Activated naive CD4-positive, alpha-beta T cell treated with anti-CD3 and anti-CD28 coated beads, Interleukin-2, amount 10 ng/mL, durations not matched to agents 7 days and 5 days (primary cell): Measurements from ENCODE around the gene RCAN3.
"Not testable (repeated sequence)": the region's sequence is repeated elsewhere in the genome, so short reads cannot be mapped to it uniquely, and the experiment has no call there.

ENCODE experiments used
- CTCF ChIA-PET: fragments of 350-600 bp; sonication (Branson Sonifier 250); formaldehyde crosslinking; loops from one replicate; lab custom pipeline; 2021; ENCODE audit warnings: antibody characterized with exemption; lab: Charles Lee
- DNase-seq: peaks from one replicate; pipeline ENCODE4 v3.0.0-alpha.2; 2020
- H3K27ac Mint-ChIP-seq: one replicate; pipeline ENCODE4 v1.8.0; 2021; ENCODE audit warnings: mild to moderate bottlenecking, moderate library complexity, mixed read lengths
- H3K27me3 Mint-ChIP-seq: one replicate; pipeline ENCODE4 v1.8.0; 2021; ENCODE audit warnings: mild to moderate bottlenecking, mixed read lengths
- H3K36me3 Mint-ChIP-seq: one replicate; pipeline ENCODE4 v1.8.0; 2021; ENCODE audit warnings: mixed read lengths
- H3K4me1 Mint-ChIP-seq: one replicate; pipeline ENCODE4 v1.8.0; 2021; ENCODE audit warnings: mixed read lengths
- H3K4me3 Mint-ChIP-seq: one replicate; pipeline ENCODE4 v1.8.0; 2021; ENCODE audit warnings: mild to moderate bottlenecking, moderate library complexity, mixed read lengths
- H3K9me3 Mint-ChIP-seq: one replicate; pipeline ENCODE4 v1.8.0; 2021; ENCODE audit warnings: mixed read lengths

The RCAN3 gene

DNA sequence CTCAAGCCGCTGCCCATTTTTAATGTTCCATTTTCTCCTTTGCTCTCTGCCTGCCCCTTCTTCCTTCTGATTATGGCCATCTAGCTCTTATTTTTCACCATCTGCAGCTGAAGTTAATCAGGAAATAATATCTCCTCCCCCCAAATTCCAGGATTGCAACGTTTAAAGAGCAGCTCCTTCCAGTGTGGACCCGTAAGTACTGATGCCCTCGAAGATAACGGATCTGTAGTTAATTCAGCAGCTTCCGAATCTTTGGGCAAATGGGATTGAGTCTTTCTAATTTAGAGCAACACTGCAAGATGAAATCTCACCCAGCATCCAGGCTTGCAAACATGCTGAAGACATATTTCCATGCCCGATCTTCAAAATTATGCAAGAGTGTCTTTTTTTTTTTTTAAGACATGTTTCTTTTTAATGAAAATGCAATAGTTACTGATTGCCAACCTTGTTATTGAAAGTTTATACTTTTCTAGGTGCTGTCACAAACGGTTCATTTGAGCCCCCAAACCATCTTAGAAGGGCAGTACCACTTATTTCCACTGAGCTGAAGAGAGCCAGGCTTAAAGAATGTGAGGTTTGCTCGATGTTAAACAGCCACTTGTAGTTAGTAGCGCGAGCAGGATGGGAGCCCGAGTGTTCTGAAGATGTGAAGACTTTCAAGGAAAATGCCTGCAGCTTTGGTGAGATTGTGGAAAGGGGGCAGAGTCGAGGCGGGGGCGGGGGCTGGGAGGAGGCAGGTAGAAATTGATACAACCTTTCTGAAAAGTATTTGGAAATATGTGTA, 10.9 kb upstream of the RCAN3 start:
- peaks cover 42% of the 10 kb centered on the region for H3K4me1 Mint-ChIP-seq
- peaks cover 4% of the 10 kb centered on the region for H3K9me3 Mint-ChIP-seq
- CTCF ChIA-PET = interaction anchor here (0.7 to 1.0 kb wide), 4 partner anchors 8 to 75 kb away, joined by 3 to 4 read pairs (median 3); no protein-coding TSS in a partner anchor
- no peak for DNase-seq
- H3K4me3 Mint-ChIP-seq = no peak overlapping the region
- no peak overlapping the region for H3K27ac Mint-ChIP-seq
- H3K36me3 Mint-ChIP-seq = peaks cover 20% of the 10 kb centered on the region
- H3K27me3 Mint-ChIP-seq = no peaks in the 10 kb centered on the region

DNA sequence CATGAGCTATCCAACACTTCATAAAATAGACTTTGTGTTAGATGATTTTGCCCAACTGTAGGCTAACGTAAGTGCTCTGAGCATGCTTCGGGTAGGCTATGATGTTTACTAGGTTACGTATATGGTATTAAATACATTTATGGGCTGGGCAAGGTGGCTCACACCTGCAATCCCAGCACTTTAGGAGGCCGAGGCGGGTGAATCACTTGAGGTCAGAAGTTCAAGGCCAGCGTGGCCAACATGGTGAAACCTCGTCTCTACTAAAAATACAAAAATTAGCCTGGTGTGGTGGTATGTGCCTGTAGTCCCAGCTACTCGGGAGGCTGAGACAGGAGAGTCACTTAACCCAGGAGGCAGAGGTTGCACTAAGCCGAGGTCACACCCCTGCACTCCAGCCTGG, 9.7 kb upstream of the RCAN3 start:
- H3K27ac Mint-ChIP-seq, H3K27me3 Mint-ChIP-seq, H3K4me3 Mint-ChIP-seq, DNase-seq, H3K9me3 Mint-ChIP-seq: not testable (repeated sequence)
- CTCF ChIA-PET = interaction anchor here (1.0 to 1.2 kb wide), 2 partner anchors 76 to 78 kb away, joined by 3 read pairs; no protein-coding TSS in a partner anchor
- peaks cover 31% of the 10 kb centered on the region for H3K4me1 Mint-ChIP-seq
- H3K36me3 Mint-ChIP-seq = peaks cover 20% of the 10 kb centered on the region

DNA sequence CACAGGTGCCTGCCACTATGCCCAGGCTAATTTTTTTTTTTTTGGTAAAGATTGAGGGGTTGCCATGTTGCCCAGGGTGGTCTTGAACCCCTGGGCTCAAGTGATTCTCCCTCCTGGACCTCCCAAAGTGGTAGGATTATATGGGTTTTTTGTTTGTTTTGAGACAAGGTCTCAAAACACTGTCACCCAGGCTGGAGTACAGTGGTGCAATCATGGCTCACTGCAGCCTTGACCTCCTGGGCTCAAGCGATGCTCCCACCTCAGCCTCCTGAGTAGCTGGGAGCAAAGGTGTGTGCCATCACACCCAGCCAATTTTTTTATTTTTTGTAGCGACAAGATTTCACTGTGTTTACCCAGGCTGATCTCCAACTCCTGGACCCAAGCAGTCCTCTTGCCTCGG, 8.9 kb upstream of the RCAN3 start:
- DNase-seq = no peak
- Mint-ChIP-seq H3K36me3 (peaks cover 16% of the 10 kb centered on the region), H3K4me3 (no peak overlapping the region), H3K4me1 (peaks cover 29% of the 10 kb centered on the region), H3K27ac (no peak overlapping the region), H3K27me3 (no peaks in the 10 kb centered on the region), H3K9me3 (peaks cover 2% of the 10 kb centered on the region)
- CTCF ChIA-PET = interaction anchor here (1.2 kb wide), 2 partner anchors 48 to 79 kb away, joined by 3 read pairs; no protein-coding TSS in a partner anchor

DNA sequence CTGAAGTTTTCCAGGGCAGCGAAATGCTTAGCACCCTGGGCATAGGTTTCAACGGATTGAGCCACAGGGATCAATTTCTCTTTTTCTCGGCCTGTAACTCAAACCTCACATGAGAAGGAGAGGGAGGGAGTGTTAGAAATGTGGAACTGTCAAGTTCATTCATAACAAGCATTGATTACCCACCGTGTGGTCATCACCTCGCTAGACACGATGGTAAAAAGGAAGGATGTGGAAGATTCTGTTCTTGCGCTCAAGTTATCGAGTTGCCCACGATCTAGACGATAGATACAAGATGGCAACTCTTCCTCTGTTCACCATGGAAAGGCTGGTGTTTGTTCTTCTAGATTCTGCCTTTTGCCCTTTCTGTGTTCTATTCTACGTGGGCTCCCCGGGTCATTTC, 4.0 kb upstream of the RCAN3 start:
- H3K4me1 Mint-ChIP-seq = peaks cover 38% of the 10 kb centered on the region
- no peak overlapping the region for H3K4me3 Mint-ChIP-seq
- H3K9me3 Mint-ChIP-seq = peaks cover 6% of the 10 kb centered on the region
- H3K27ac Mint-ChIP-seq = no peak overlapping the region
- H3K36me3 Mint-ChIP-seq = peaks cover 17% of the 10 kb centered on the region
- CTCF ChIA-PET = no interaction called here
- H3K27me3 Mint-ChIP-seq = no peaks in the 10 kb centered on the region
- no peak for DNase-seq

DNA sequence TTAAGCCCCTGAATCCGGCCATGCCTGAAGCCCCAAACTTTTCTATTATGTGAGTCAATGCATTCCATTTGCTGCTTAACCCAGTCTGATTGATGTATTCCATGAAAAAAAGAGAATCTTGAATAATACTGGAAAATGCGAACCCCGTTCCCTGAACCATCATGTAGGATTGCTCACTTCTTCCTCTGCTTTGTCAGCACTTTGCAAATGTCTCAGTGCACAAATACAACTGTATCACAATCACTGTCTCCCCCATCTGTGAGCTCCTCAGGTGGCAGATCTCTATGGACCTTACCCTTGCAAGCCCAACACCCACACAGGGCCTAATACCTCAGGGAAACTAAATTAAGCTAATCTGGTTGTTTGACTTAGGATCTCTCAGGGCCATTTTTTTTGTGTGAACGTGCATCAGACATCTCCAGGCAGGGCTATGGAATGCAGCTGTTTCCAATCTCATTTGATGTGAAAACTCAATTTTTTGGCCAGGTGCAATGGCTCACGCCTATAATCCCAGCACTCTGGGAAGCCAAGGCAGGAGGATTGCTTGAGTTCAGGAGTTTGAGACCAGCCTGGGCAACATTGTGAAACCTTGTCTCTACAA, 2.1 kb upstream of the RCAN3 start:
- Mint-ChIP-seq H3K27ac (peak overlapping the region; percentile 92), H3K4me3 (peak overlapping the region; percentile 72), H3K36me3 (peaks cover 33% of the 10 kb centered on the region), H3K9me3 (peaks cover 6% of the 10 kb centered on the region), H3K27me3 (no peaks in the 10 kb centered on the region), H3K4me1 (peaks cover 38% of the 10 kb centered on the region)
- DNase-seq = no peak
- CTCF ChIA-PET = interaction anchor here (0.7 to 3.6 kb wide), 5 partner anchors 14 to 87 kb away, joined by 3 to 27 read pairs (median 12); partner anchors contain the start of gene NIPAL3

DNA sequence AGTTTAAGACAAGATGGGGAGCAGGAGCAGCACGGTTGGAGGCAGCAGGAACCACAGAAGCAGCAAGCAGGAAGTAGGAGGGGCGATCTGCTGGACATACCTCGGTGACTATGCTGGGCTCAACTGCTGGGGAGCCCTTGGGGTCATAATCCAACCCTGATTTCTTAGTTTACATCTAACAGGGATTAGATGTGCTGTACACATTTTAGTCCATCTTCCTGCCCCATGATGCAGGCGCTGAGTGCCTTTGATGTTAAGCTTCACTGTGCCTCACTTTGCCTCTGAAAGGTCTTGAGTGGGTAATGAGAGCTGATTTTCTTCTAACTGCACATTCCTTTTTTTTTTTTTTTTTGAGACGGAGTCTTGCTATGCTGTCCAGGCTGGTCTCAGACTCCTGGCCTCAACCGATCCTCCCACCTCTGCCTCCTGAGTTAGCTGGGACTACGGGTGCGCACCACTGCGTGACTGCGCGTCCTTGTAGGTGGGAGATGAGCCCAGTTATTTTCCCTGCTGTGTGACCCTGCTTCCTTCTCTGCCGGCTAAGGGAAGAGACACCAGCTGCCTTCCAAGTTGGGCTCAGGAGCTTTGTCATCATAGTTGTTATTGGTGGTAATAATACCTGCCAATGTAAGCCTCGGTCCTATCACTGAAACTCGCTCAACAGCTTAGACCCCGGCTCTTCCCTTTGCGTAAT, 1.1 kb upstream of the RCAN3 start:
- DNase-seq = peak; percentile 71
- peaks cover 6% of the 10 kb centered on the region for H3K9me3 Mint-ChIP-seq
- H3K4me1 Mint-ChIP-seq = peaks cover 45% of the 10 kb centered on the region
- peak overlapping the region; percentile 72 for H3K4me3 Mint-ChIP-seq
- peaks cover 33% of the 10 kb centered on the region for H3K36me3 Mint-ChIP-seq
- peak overlapping the region; percentile 92 for H3K27ac Mint-ChIP-seq
- CTCF ChIA-PET = interaction anchor here (0.7 to 3.6 kb wide), 10 partner anchors 11 to 110 kb away, joined by 3 to 27 read pairs (median 6); partner anchors contain the start of gene NIPAL3
- no peaks in the 10 kb centered on the region for H3K27me3 Mint-ChIP-seq

DNA sequence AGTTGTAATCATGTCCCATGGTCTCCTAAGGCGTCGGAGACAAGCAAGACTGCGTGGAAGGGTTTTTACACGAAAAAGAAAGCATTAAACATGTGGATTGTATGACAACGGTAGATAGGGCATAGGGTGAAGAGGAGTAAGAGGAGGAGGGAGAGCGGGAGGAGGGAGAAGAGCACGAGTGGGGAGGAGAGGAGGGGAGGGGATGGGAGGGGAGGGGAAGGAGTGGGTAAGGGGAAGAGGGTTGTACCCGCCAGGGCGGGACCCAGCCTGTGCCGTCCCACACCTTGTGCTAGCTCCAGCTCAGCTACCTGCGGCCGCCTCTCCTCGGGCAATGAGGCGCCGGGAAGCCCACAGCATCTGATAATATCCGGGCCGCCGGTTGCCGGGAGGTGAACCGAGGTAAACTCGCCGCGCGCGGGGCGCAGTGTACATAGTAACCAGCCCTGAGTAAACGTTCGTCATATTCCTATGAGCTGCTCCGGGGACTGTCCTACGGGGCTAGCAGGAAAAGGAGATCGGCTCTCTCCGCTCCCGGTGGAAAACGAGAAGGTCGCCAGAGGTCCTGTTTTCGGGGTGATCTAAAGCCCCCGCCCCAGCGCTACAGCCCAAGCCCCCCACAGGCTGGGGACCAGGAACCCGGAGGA, 449 bp upstream of the RCAN3 start:
- Mint-ChIP-seq H3K9me3 (peaks cover 6% of the 10 kb centered on the region), H3K4me3 (peak overlapping the region; percentile 72), H3K36me3 (peaks cover 38% of the 10 kb centered on the region), H3K27me3 (no peaks in the 10 kb centered on the region), H3K4me1 (peaks cover 52% of the 10 kb centered on the region), H3K27ac (peak overlapping the region; percentile 92)
- CTCF ChIA-PET = interaction anchor here (1.1 to 3.6 kb wide), 8 partner anchors 12 to 111 kb away, joined by 4 to 27 read pairs (median 6); partner anchors contain the start of gene NIPAL3
- peak; percentile 91 for DNase-seq

DNA sequence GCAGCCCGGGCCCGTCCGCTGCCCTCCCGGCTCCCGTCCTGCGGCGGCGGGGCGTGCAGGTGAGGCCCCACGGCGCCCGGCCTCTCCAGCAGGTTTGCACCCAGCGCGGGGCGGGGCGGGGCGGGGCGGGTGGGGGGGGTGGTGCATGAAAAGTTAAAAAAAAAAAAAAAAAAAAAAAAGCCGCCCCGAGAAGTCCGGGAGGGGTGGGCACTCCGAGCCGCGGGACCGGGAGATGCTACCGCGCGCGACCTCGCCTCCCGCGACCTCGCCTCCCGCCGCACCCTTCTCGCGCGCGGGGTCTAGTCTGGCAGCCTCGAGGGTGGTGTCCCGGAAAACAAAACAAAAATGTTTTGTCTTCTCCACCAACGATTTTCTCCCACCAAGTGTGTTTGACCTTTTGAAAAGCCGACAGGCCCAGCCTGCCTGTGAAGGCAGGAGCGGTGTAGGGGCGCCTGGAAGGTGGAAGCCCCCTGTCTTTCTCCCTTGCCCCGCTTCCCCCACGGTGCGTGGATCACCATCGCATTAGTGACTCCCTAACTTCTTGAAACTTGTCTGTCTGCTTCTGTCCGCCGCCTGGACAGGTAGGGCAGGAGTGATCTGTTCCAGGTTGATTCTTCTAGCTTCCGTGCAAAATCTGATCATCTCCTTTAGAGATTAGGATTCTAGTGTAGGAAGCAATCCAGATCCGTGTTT, 569 bp downstream of the RCAN3 start:
- CTCF ChIA-PET = interaction anchor here (1.2 to 3.6 kb wide), 7 partner anchors 17 to 88 kb away, joined by 6 to 31 read pairs (median 12); partner anchors contain the start of gene NIPAL3
- Mint-ChIP-seq H3K4me3 (peak overlapping the region; percentile 98), H3K27ac (peak overlapping the region; percentile 99)

DNA sequence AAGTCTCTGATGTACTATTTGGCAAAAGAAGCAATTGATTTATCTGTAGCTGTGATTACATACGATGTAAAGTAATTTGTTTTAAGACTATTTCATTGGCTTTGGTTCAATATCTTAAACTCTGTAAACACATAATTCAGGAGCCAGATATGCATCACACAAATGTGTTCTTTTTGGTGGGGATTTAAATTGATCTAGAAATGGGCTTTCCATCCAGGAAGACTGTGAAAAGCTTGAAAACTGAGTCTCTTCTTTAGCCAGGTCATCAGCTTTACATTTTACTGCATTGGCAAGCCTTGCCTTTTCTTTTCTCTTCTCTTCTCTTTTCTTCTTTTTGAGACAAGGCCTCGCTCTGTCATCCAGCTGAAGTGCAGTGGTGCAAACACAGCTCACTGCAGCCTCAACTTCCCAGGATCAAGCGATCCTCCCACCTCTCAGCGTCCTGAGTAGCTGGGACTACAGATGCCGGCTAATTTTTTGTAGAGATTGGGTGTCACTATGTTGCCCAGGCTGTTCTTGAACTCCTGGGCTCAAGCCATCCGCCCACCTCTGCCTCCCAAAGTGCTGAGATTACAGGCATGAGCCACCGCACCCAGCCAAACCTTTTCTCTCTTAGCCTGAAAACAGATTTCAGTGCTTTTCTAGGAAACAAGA, 1.4 kb downstream of the RCAN3 start:
- CTCF ChIA-PET = interaction anchor here (1.0 to 3.5 kb wide), 6 partner anchors 14 to 88 kb away, joined by 3 to 31 read pairs (median 6); partner anchors contain the start of gene NIPAL3
- Mint-ChIP-seq H3K27ac (peak overlapping the region; percentile 99), H3K4me1 (peaks cover 61% of the 10 kb centered on the region), H3K4me3 (peak overlapping the region; percentile 98), H3K27me3 (no peaks in the 10 kb centered on the region), H3K9me3 (peaks cover 3% of the 10 kb centered on the region), H3K36me3 (peaks cover 50% of the 10 kb centered on the region)
- peak; percentile 51 for DNase-seq

More for the DNA sequence above, 569 bp downstream of the RCAN3 start:
- Mint-ChIP-seq H3K9me3 (peaks cover 6% of the 10 kb centered on the region), H3K36me3 (peaks cover 47% of the 10 kb centered on the region), H3K27me3 (no peaks in the 10 kb centered on the region), H3K4me1 (peaks cover 60% of the 10 kb centered on the region)
- no peak for DNase-seq

DNA sequence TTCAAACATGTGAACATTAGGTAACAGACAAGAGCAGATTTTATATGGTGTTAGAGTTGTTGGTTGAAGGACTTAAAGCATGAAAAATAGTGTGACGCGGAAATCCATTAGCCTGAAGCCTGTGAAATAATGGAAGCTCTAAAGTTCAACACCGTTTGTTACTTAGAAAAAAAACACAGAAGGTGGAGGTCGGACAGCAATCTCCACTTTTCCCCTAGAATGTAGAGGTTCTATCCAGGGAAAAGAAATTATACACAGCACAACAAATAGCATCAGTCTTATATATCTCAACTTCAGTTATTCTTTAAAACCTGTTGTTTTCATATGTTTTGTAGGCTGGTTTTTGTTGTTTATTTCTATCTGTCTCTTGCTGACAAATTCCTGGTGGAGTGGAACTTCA, 1.9 kb downstream of the RCAN3 start:
- no peak for DNase-seq
- CTCF ChIA-PET = interaction anchor here (0.6 to 3.5 kb wide), 8 partner anchors 14 to 123 kb away, joined by 3 to 31 read pairs (median 6); partner anchors contain the start of gene NIPAL3
- H3K4me1 Mint-ChIP-seq = peaks cover 61% of the 10 kb centered on the region
- H3K9me3 Mint-ChIP-seq = no peaks in the 10 kb centered on the region
- H3K27me3 Mint-ChIP-seq = no peaks in the 10 kb centered on the region
- H3K27ac Mint-ChIP-seq = peak overlapping the region; percentile 99
- peak overlapping the region; percentile 98 for H3K4me3 Mint-ChIP-seq
- peaks cover 51% of the 10 kb centered on the region for H3K36me3 Mint-ChIP-seq

DNA sequence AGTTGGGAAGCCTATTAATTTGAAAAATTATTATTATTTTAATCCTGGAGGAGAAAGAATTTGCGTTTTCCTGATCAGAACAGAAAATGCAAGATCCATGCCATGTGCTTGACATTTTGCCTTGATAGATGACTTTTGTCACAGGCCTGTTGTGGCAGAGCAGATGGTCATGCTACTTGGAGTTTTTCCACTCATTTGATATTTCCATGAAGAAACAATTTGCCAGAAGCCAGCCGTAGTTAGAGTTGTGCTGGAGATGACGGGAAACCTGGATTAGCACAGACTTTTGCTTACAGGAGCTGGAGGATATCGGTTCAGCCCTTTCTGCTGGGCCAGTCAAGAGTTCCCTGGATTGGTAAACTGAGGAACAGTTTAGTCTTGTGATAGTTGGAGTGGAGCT, 3.2 kb downstream of the RCAN3 start:
- H3K36me3 Mint-ChIP-seq = peaks cover 61% of the 10 kb centered on the region

DNA sequence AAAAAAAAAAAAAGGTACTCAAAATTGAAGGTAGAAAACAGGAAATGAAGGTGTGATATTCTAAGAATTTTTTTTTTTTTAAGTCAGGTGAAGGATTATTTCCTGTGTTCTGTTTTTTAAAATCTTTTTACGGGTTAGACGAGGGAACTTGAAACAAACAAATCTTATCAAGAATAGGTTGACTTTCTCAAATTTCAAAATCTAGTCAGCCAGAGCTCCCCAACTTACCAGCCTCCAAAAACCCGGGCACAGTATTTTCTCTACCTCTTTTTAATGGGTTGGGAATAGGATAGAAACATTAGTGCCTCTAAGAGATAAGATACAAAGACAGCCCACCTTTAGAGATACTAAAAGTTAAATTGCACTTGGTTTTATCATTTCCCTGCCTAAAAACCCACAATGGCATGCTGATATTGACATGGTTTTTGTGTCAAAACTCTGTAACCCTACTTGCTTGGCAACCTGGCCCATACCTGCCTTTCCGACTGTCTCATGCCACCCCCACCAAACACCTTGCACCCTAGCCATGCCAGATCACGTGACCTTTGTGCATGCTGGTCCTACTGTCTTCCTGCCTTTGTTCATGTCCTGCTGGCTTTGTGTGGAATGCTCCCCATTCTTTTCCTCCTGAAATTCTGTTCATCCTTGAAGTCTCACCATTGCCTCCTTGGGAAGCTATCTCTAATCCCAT, 4.2 kb downstream of the RCAN3 start:
- Mint-ChIP-seq H3K4me1 (peaks cover 59% of the 10 kb centered on the region), H3K27ac (peak overlapping the region; percentile 99), H3K27me3 (no peaks in the 10 kb centered on the region), H3K36me3 (peaks cover 69% of the 10 kb centered on the region), H3K9me3 (no peaks in the 10 kb centered on the region), H3K4me3 (peak overlapping the region; percentile 98)
- DNase-seq = peak; percentile 52
- CTCF ChIA-PET = interaction anchor here (1.4 to 3.5 kb wide), 4 partner anchors 20 to 91 kb away, joined by 6 to 31 read pairs (median 17); partner anchors contain the start of gene NIPAL3

More for the DNA sequence above, 3.2 kb downstream of the RCAN3 start:
- no peak for DNase-seq
- CTCF ChIA-PET = interaction anchor here (0.6 to 3.5 kb wide), 7 partner anchors 20 to 306 kb away, joined by 3 to 31 read pairs (median 7); partner anchors contain the start of gene NIPAL3
- Mint-ChIP-seq H3K27me3 (no peaks in the 10 kb centered on the region), H3K4me3 (peak overlapping the region; percentile 98), H3K4me1 (peaks cover 61% of the 10 kb centered on the region), H3K9me3 (no peaks in the 10 kb centered on the region), H3K27ac (peak overlapping the region; percentile 99)
